Chondrocyte (in vitro differentiated cells): ENCODE measurements around the gene IMMP2L. TPM values are rescaled to one million over a fixed set of nuclear protein-coding genes. Genes with fewer than 3 reads are reported as not detected.

ENCODE experiments used
- DNase-seq: peaks from one replicate; pipeline ENCODE4 v3.0.0; 2021; ENCODE audit warnings: mixed read lengths, low spot score
- H3K27ac Mint-ChIP-seq: one replicate; pipeline ENCODE4 v1.8.0; 2021; ENCODE audit warnings: mild to moderate bottlenecking, moderate library complexity, mixed read lengths; ENCODE audit not compliant: unreplicated experiment
- H3K27me3 Mint-ChIP-seq: 2 replicates; pipeline ENCODE4 v1.8.0; 2021; ENCODE audit warnings: low read depth, mixed read lengths
- H3K36me3 Mint-ChIP-seq: 2 replicates; pipeline ENCODE4 v1.8.0; 2021; ENCODE audit warnings: low read depth, mixed read lengths
- H3K4me1 Mint-ChIP-seq: 2 replicates; pipeline ENCODE4 v1.8.0; 2021; ENCODE audit warnings: low read depth, mild to moderate bottlenecking, mixed read lengths
- H3K4me3 Mint-ChIP-seq: one replicate; pipeline ENCODE4 v1.8.0; 2021; ENCODE audit warnings: mild to moderate bottlenecking, moderate library complexity, mixed read lengths; ENCODE audit not compliant: unreplicated experiment
- H3K9me3 Mint-ChIP-seq: 2 replicates; pipeline ENCODE4 v1.8.0; 2021; ENCODE audit warnings: low read depth, mixed read lengths
- total RNA-seq: library from RNA; stranded (reverse); gene quantifications from 3 replicates; pipeline ENCODE4 v1.2.1, GENCODE V29; 2021
- TF ChIP-seq, protein P1 (sequence below): fragments of 200-600 bp; sonication (generic); IDR thresholded peaks from 2 replicates; pipeline ENCODE4 v1.5.0; 2021; ENCODE audit warnings: antibody characterized with exemption, mild to moderate bottlenecking, moderate library complexity

The IMMP2L gene
- total RNA-seq, 1 donor from 2014 or later = 6.1 TPM

- H3K36me3 Mint-ChIP-seq = no peaks in the 10 kb centered on the region
- no peaks in the 10 kb centered on the region for H3K4me1 Mint-ChIP-seq
- TF ChIP-seq, protein P1, sequence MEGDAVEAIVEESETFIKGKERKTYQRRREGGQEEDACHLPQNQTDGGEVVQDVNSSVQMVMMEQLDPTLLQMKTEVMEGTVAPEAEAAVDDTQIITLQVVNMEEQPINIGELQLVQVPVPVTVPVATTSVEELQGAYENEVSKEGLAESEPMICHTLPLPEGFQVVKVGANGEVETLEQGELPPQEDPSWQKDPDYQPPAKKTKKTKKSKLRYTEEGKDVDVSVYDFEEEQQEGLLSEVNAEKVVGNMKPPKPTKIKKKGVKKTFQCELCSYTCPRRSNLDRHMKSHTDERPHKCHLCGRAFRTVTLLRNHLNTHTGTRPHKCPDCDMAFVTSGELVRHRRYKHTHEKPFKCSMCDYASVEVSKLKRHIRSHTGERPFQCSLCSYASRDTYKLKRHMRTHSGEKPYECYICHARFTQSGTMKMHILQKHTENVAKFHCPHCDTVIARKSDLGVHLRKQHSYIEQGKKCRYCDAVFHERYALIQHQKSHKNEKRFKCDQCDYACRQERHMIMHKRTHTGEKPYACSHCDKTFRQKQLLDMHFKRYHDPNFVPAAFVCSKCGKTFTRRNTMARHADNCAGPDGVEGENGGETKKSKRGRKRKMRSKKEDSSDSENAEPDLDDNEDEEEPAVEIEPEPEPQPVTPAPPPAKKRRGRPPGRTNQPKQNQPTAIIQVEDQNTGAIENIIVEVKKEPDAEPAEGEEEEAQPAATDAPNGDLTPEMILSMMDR = peak; percentile 46
- H3K27ac Mint-ChIP-seq = no peak overlapping the region
- DNase-seq = no peak
- no peaks in the 10 kb centered on the region for H3K27me3 Mint-ChIP-seq
- no peak overlapping the region for H3K4me3 Mint-ChIP-seq
- no peaks in the 10 kb centered on the region for H3K9me3 Mint-ChIP-seq
Observed at GRCh38 chr7:111312966-111313365, 249.3 kb downstream of the IMMP2L start.

- H3K36me3 Mint-ChIP-seq = no peaks in the 10 kb centered on the region
- no peak for DNase-seq
- H3K4me1 Mint-ChIP-seq = no peaks in the 10 kb centered on the region
- H3K4me3 Mint-ChIP-seq = no peak overlapping the region
- H3K27ac Mint-ChIP-seq = no peak overlapping the region
- TF ChIP-seq, protein P1 = no peak
- H3K9me3 Mint-ChIP-seq = no peaks in the 10 kb centered on the region
- H3K27me3 Mint-ChIP-seq = no peaks in the 10 kb centered on the region
Observed at GRCh38 chr7:111308691-111309090, 253.6 kb downstream of the IMMP2L start.

DNA sequence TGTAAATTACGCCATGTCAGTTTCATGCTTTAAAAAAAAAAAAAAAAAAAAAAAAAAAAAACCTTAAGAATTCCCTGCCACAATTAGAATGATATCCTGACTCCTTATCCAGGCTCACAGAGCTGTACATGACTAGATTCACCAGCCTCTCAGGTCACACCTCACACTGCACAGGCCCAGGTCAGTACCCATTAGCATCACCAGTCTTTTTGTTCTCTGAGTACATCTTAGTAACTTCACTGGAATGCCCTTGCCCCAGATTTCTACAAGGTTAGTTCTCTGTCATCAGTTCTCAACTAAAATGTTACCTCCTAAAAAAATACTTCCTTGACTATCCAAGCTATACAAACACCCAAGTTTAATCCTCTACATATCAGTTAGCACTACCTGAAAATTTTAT is 260.4 kb downstream of the IMMP2L start:
- Mint-ChIP-seq H3K27ac (no peak overlapping the region), H3K27me3 (no peaks in the 10 kb centered on the region), H3K4me1 (peaks cover 4% of the 10 kb centered on the region), H3K36me3 (no peaks in the 10 kb centered on the region), H3K9me3 (no peaks in the 10 kb centered on the region), H3K4me3 (no peak overlapping the region)
- TF ChIP-seq, protein P1 = no peak
- DNase-seq = no peak

- peaks cover 35% of the 10 kb centered on the region for H3K4me1 Mint-ChIP-seq
- no peak overlapping the region for H3K4me3 Mint-ChIP-seq
- no peak overlapping the region for H3K27ac Mint-ChIP-seq
- no peaks in the 10 kb centered on the region for H3K36me3 Mint-ChIP-seq
- no peaks in the 10 kb centered on the region for H3K9me3 Mint-ChIP-seq
- TF ChIP-seq, protein P1 = no peak
- DNase-seq = no peak
- no peaks in the 10 kb centered on the region for H3K27me3 Mint-ChIP-seq
Observed at GRCh38 chr7:111294494-111294893, 267.8 kb downstream of the IMMP2L start.

- no peaks in the 10 kb centered on the region for H3K27me3 Mint-ChIP-seq
- TF ChIP-seq, protein P1 = no peak
- H3K9me3 Mint-ChIP-seq = peaks cover 12% of the 10 kb centered on the region
- H3K27ac Mint-ChIP-seq = peak overlapping the region; percentile 87
- no peak for DNase-seq
- H3K4me3 Mint-ChIP-seq = no peak overlapping the region
- H3K4me1 Mint-ChIP-seq = peaks cover 35% of the 10 kb centered on the region
- H3K36me3 Mint-ChIP-seq = peaks cover 7% of the 10 kb centered on the region
Observed at GRCh38 chr7:111292026-111292470, 270.2 kb downstream of the IMMP2L start.
